C1 segment of cervical spinal cord (tissue), 14 donors: Measurements from ENCODE around the gene BGN.

Experiments used
- DNase-seq, 14 donors: peaks; one replicate each; lab custom pipeline; 2025; lab: John Stamatoyannopoulos, UW

Gene BGN

GRCh38 chrX:153494541-153495361, at the start of gene BGN:
Gene BGN, plus strand, starts transcription at chrX:153494980. Its CDS starts 9,652 bp downstream, at chrX:153504632.
- DNase-seq: peak in 4 of 14 donors; percentile 9 to 54 (median 18)

DNA sequence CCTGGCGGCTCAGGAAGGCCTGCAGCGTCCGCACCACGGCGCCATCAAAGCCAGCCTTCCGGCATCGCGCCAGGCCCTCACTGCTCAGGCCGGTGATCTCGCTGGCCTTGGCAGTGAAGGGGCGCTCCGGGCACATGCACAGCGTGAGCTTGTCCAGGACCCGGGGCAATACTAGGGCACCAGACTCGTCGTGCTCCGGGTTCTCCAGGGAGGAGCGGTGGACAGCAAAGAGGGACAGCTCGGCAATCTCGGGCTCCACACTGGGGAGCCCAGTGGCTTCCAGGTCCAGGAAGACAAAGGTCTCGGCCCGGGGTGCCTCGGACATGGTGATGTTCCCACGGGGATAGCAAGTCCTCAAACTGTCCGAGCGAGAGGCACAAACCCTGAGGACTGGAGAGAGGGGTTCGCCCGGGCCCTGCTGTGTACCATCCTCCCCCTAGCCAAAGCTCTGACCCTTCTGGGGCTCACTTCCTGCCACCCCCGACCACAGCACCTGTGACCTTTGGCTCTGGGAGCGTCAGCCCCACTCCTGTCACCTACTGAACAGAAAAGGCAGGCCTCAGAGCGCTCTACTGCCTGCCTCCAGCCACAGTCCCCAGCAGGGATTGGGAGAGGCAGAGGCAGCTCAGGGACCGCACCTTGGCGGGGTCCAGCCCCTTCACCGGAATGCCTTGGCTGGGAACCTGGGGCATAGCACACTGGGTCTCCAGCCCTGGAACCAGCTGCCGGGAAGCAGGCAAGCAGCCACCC, 49.5 kb upstream of the BGN start:
- DNase-seq: no peak

DNA sequence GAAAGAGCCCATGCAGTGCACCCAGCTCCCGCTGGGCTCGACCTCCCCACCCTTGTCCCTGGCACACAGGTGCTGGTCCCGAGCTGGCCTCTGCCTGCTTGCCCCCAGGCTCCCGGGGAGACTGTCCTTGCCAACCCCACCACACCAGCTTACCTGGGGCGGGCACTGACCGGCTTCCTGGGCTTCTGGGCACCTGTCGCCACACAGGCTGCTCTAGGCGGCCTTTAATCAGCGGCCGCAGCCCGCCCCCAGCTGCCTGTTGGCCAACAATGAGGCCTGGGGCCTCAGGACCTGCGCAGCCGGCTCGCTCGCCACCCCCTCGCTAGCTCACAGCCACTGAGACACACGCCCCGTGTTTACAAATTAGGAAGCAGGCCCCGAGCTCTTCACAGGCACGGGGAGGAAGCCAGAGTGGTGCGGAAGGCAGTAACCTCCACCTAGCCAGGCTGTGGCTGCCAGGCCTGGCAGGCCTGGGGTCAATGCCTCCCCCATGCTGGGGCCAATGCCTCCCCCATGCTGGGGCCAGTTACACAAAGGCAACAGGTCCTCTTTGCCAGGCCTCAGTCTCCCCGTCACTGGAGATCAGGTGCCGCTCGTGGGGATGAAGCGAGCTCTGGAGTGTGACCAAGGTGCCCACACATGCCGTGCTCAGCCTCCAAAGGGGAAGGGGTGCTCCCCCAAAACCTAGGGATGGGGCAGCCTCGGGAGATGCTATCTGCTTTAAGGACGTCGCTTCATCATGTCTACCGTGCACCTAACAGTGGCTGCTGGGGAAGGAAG, 48.7 kb upstream of the BGN start, which contains the start of gene TREX2:
TSS of gene TREX2 (minus strand) at position 201 of the 780 bp plus-strand sequence. CDS start 626 bp downstream, outside the sequence.
- no peak for DNase-seq

- DNase-seq: no peak
These were observed 48.2 kb upstream of the BGN start for GRCh38 chrX:153446636-153446936.

- no peak for DNase-seq
These were observed 47.7 kb upstream of the BGN start for GRCh38 chrX:153446950-153447580.

DNA sequence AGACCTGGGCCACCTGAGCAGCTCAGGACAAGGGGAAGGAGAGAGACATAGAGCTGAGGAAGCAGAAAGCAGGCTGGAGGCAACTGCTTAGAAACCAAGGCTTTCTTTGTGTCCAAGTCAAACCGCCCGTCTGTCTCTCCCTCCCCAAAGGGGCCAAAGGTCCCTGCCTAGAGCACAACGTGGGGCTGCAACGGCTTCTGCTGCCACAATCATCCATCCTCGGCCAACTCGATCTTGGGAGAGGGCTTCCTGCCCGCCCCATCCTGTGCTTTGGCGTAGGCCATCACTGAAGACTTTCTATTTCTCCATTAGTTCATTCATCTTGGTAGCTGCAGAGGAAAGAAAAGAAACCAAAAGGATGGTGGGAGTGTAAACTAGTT, 47.2 kb upstream of the BGN start:
- no peak for DNase-seq

- no peak for DNase-seq
These were observed 46.0 kb upstream of the BGN start for GRCh38 chrX:153448556-153449367.

- DNase-seq: no peak
These were observed 45.2 kb upstream of the BGN start for GRCh38 chrX:153449368-153450113.

- no peak for DNase-seq
These were observed 44.4 kb upstream of the BGN start for GRCh38 chrX:153450114-153450948.

DNA sequence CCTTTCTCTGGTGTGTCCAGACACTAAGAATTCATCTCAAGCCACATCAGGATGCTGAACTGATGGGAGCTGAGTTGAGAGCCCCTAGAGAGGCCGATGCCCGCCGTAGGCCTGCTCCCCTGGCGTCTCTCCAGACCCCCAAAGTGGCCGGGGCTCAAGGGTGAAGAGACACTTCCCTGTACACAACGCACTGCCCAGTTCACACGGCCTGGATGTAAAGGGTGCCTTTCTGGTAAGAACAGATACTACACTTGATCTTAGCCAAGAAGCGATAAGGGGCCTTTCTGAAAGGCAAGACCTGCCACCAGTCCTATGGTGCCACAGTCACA, 43.9 kb upstream of the BGN start:
- no peak for DNase-seq

- no peak for DNase-seq
These were observed 39.8 kb upstream of the BGN start for GRCh38 chrX:153454901-153455550.

GRCh38 chrX:153455571-153455970, 39.2 kb upstream of the BGN start:
- DNase-seq: no peak

- peak in 2 of 14 donors; percentile 21 for DNase-seq
These were observed 38.6 kb upstream of the BGN start for GRCh38 chrX:153456161-153456560.

GRCh38 chrX:153456704-153457103, 38.1 kb upstream of the BGN start:
- DNase-seq: no peak

DNA sequence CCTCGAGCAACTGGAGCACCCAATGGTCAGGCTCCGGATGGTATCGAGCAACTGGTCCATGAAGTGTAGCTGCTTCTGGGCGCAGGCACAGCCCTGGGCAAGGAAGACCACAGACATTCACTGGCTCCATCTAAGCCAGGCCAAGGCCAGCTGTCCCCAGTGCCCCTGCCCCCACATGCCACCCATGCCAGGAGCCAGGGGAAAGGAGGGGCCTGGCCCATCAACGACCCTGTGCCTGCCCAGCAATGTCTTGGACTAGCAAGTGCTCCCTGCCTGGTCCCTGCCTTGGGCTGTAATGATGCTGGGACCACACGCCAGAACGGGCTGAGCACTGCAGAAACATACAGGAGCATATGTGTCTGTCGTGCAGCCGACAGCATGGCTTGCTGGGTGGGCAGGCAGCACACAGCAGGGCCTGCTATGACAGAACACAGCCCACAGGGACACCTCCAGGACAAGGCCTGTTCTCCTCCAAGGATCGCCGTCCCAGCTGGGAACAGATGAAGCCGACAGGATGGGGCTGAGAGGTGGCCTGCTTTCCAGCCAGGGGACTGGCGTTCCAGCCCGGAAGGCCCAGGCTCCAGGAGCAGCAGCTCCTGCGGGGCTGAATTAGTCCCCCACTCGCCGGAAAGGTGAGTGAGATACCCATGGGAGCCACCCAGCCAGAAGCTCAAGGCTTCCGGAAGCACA, 37.5 kb upstream of the BGN start:
- no peak for DNase-seq

DNA sequence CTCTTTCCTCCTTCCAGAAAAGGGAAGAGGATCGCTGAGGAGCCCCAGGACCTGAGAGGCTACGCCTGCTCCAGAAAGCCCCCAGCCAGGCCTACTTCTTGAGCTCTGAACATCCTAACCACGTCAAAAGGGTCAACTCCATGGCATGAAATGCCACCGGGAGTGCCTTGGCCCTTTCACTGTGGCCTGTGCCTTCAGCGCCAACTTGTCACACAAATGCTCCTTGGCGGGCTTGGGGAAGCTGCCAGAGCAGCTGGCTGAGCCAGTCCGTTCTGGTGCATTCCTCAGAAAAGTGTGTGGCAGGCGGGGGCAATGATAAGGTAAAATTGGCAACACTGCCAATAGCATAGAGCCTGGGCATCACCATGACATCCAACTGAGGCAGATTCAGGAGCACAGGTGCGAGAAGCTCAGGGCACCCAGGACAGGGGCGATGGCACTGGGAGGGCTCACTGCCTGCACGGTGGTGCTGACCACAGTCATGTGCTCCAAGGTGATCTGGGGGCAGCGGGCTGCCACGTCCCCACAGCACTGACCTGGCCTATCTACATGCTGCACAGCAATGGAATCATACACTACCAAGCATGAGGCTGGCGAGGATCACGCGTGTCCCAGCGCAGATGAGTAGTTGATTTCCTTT, 36.8 kb upstream of the BGN start:
- DNase-seq: no peak

- no peak for DNase-seq
These were observed 36.3 kb upstream of the BGN start for GRCh38 chrX:153458476-153458875.

DNA sequence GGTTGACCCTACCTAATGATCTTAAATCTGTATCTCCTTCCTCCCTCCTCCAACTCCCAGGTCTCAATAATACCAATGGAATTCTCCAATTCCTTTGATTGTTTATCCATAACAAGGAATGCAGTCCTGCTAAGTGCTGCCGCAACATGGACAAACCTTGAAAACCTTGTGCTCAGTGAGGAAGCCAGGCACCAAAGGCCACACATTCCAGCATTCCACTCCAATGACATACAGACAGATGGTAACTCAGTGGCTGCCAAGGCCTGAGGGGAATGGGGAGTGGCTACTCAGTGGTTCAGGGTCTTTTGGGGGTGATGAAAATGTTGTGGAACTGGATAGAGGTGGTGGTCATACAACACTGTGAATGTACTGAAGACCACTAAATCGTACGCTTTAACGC, 34.8 kb upstream of the BGN start:
- no peak for DNase-seq
